GM12878 (cell line): ENCODE data around the gene SRRM3. TPM values are rescaled to one million over a fixed set of nuclear protein-coding genes. Genes with fewer than 3 reads are reported as not detected.

Experiments
- ATAC-seq: fragments of 200-7000 bp; cut with Tn5 transposase; 3 replicates; pipeline ENCODE4 v1.9.1; 2020; ENCODE audit warnings: mild to moderate bottlenecking, moderate library complexity
- BruUV-seq: library from RNA; stranded (reverse); fragments of 400-500 nt; replicated peaks from 2 replicates; lab custom pipeline; 2021; lab: Mats Ljungman, UMichigan
- CTCF ChIA-PET: fragments of 300-600 bp; sonication (Branson Sonifier 250); formaldehyde crosslinking; extraction: SDS; loops from one replicate; lab custom pipeline; 2021; ENCODE audit warnings: inconsistent platforms; lab: Yijun Ruan, JAX
- POLR2A ChIA-PET: fragments of 350-600 bp; formaldehyde crosslinking; extraction: SDS; loops from one replicate; lab custom pipeline; 2021; ENCODE audit warnings: inconsistent platforms; lab: Charles Lee
- RAD21 ChIA-PET: fragments of 300-600 bp; sonication (Branson Sonifier 250); formaldehyde crosslinking; loops from one replicate; lab custom pipeline; 2023; ENCODE audit warnings: antibody characterized with exemption; ENCODE audit not compliant: unreplicated experiment; lab: Charles Lee
- SMC1A ChIA-PET: fragments of 300-600 bp; sonication (Branson Sonifier 250); formaldehyde crosslinking; loops from one replicate; lab custom pipeline; 2023; ENCODE audit not compliant: unreplicated experiment, uncharacterized antibody; lab: Charles Lee
- DNase-seq: peaks from one replicate; pipeline ENCODE4 v3.0.0-alpha.2; 2011; ENCODE audit warnings: low read depth, low spot score
- FAIRE-seq: peaks from 3 replicates; lab custom pipeline; 2011; peaks lifted over from hg19 to GRCh38; lab: Jason Lieb, UNC
- H2AFZ ChIP-seq: 2 replicates; pipeline ENCODE4 v1.6.0; 2011; ENCODE audit warnings: low read depth, low read length, control low read depth; ENCODE audit not compliant: control insufficient read depth
- H3K27ac ChIP-seq: 2 replicates; pipeline ENCODE4 v1.5.1; 2011; ENCODE audit warnings: control low read depth; ENCODE audit not compliant: control insufficient read depth, insufficient read depth
- H3K27me3 ChIP-seq, 2 experiments: replicated peaks in 1 of 2; 2 replicates each; pipeline versions ENCODE4 v1.6.0 to v1.6.1; 2011; ENCODE audit warnings: low read length in 1 of 2; ENCODE audit not compliant: control insufficient read depth in 2 of 2, insufficient read depth in 2 of 2
- H3K36me3 ChIP-seq, 2 experiments: 2 replicates each; pipeline ENCODE4 v1.5.1; 2011; ENCODE audit warnings: low read length in 1 of 2; ENCODE audit not compliant: control insufficient read depth in 2 of 2, insufficient read depth in 2 of 2
- H3K4me1 ChIP-seq: 2 replicates; pipeline ENCODE4 v1.6.1; 2011; ENCODE audit warnings: mild to moderate bottlenecking, low read length, moderate library complexity, mixed read lengths; ENCODE audit not compliant: control insufficient read depth, insufficient read depth
- H3K4me2 ChIP-seq: 2 replicates; pipeline ENCODE4 v1.6.0; 2011; ENCODE audit warnings: control low read depth; ENCODE audit not compliant: control insufficient read depth, insufficient read depth
- H3K4me3 ChIP-seq: fragments of 200-600 bp; sonication (generic); 2 replicates; pipeline ENCODE4 v1.5.1; 2016
- H3K79me2 ChIP-seq: 2 replicates; pipeline ENCODE4 v1.6.0; 2011; ENCODE audit warnings: low read length; ENCODE audit not compliant: control insufficient read depth, insufficient read depth
- H3K9ac ChIP-seq: 2 replicates; pipeline ENCODE4 v1.8.0; 2011; ENCODE audit warnings: low read length, control low read depth, mixed read lengths; ENCODE audit not compliant: control insufficient read depth, insufficient read depth
- H3K9me3 ChIP-seq: replicated peaks from 3 replicates; pipeline ENCODE4 v1.5.1; 2011; ENCODE audit warnings: mild to moderate bottlenecking, low read length; ENCODE audit not compliant: control insufficient read depth, insufficient read depth
- H4K20me1 ChIP-seq: 2 replicates; pipeline ENCODE4 v1.6.0; 2011; ENCODE audit not compliant: control insufficient read depth, insufficient read depth
- CBFB ChIP-seq: IDR thresholded peaks from 2 replicates; pipeline ENCODE4 v1.6.1; 2016; ENCODE audit warnings: antibody characterized with exemption, low read depth
- DPF2 ChIP-seq: fragments of 450-650 bp; IDR thresholded peaks from 2 replicates; pipeline ENCODE4 v1.6.1; 2017; ENCODE audit warnings: mild to moderate bottlenecking
- IKZF1 ChIP-seq: fragments of 450-650 bp; conservative IDR thresholded peaks from 2 replicates; pipeline ENCODE4 v1.6.1; 2017; ENCODE audit warnings: antibody characterized with exemption, mild to moderate bottlenecking
- IKZF2 ChIP-seq, 2 experiments: fragments of 450-650 bp; IDR thresholded peaks; 2 replicates each; pipeline ENCODE4 v1.6.1; 2017; ENCODE audit warnings: mild to moderate bottlenecking in 2 of 2, moderate library complexity in 2 of 2
- RAD21 ChIP-seq: IDR thresholded peaks from 2 replicates; pipeline ENCODE4 v1.6.1; 2011; ENCODE audit warnings: mild to moderate bottlenecking, low read depth, low read length, moderate library complexity; ENCODE audit not compliant: insufficient read depth
- SMC3 ChIP-seq: IDR thresholded peaks from 2 replicates; pipeline ENCODE4 v1.6.1; 2011; ENCODE audit warnings: low read length, improper control_type of control experiment, borderline replicate concordance
- YY1 ChIP-seq: IDR thresholded peaks from 2 replicates; pipeline ENCODE4 v1.6.1; 2011; ENCODE audit warnings: low read depth, mild to moderate bottlenecking, low read length
- WGBS: methylation state at CpG from one replicate; pipeline ENCODE4 v1.1.6; 2016; ENCODE audit warnings: low lambda C conversion rate; ENCODE audit not compliant: insufficient replicate concordance, insufficient coverage; ENCODE audit errors: missing lambda C conversion rate; 5-methylcytosine and 5-hydroxymethylcytosine counted together
- in situ Hi-C: fragments of 300-500 bp; cut with MboI; formaldehyde crosslinking; loops from 9 replicates; pipeline ENCODE4 v1.14.3; 2018; ENCODE audit warnings: mixed read lengths
- intact Hi-C: fragments of 100-400 bp; cut with micrococcal nuclease; formaldehyde crosslinking; loops from one replicate; pipeline ENCODE4 v1.14.2; 2022; ENCODE audit not compliant: unreplicated experiment
- polyA plus RNA-seq, 11 experiments: library from polyadenylated mRNA; depleted of rRNA in 4 of 11; unstranded in 6 of 11; stranded (reverse) in 5 of 11; fragments of >200 nt; fragmentation: Nextera tagmentation in 4 of 11; fragmentation: Illumina TruSeq in 1 of 11; extraction: Ambion mirVana in 4 of 11; extraction: Trizol in 1 of 11; gene quantifications; 1 replicate in 1 of 11; 2 replicates in 10 of 11; pipeline versions ENCODE4 v1.2.1 to v1.2.3, GENCODE V29; 2011 to 2016; ENCODE audit warnings: inconsistent platforms in 2 of 11, missing spikeins in 2 of 11, low read depth in 1 of 11
- total RNA-seq, 4 experiments: library from RNA; depleted of rRNA in 3 of 4; stranded (reverse); fragments of >200 nt in 3 of 4; fragmentation: Illumina TruSeq in 1 of 4; extraction: Trizol in 1 of 4; gene quantifications; 2 replicates each; pipeline versions ENCODE4 v1.2.1 to v1.2.3, GENCODE V29; 2013 to 2021
- TF ChIP-seq, protein P1 (sequence below): fragments of 450-650 bp; formaldehyde crosslinking; IDR thresholded peaks from 2 replicates; pipeline ENCODE4 v1.4.0; 2022; ENCODE audit warnings: mild to moderate bottlenecking, moderate library complexity
- TF ChIP-seq, protein P2 (sequence below): fragments of 450-650 bp; IDR thresholded peaks from 2 replicates; pipeline ENCODE4 v1.6.1; 2016; ENCODE audit warnings: mild to moderate bottlenecking
- TF ChIP-seq, protein P3 (sequence below): fragments of 450-650 bp; IDR thresholded peaks from 2 replicates; pipeline ENCODE4 v1.6.1; 2017; ENCODE audit warnings: mild to moderate bottlenecking, moderate library complexity
- TF ChIP-seq, protein P4 (sequence below), 3 experiments: IDR thresholded peaks in 2 of 3; conservative IDR thresholded peaks in 1 of 3; 2 replicates each; pipeline ENCODE4 v1.5.1; 2011; ENCODE audit warnings: low read depth in 3 of 3, low read length in 3 of 3, mild to moderate bottlenecking in 3 of 3, control low read depth in 2 of 3, moderate library complexity in 2 of 3, inconsistent platforms in 1 of 3, mixed read lengths in 1 of 3; ENCODE audit not compliant: control insufficient read depth in 2 of 3, insufficient read depth in 1 of 3; ENCODE audit errors: extremely low read depth in 1 of 3

SRRM3 gene
- total and polyA plus RNA-seq, 10 of the 15 experiments (the other 5 are each of a cell fraction or from before 2014, with no cell fraction given): 0.03 to 0.15 (median 0.05) TPM; not detected in 6

DNA sequence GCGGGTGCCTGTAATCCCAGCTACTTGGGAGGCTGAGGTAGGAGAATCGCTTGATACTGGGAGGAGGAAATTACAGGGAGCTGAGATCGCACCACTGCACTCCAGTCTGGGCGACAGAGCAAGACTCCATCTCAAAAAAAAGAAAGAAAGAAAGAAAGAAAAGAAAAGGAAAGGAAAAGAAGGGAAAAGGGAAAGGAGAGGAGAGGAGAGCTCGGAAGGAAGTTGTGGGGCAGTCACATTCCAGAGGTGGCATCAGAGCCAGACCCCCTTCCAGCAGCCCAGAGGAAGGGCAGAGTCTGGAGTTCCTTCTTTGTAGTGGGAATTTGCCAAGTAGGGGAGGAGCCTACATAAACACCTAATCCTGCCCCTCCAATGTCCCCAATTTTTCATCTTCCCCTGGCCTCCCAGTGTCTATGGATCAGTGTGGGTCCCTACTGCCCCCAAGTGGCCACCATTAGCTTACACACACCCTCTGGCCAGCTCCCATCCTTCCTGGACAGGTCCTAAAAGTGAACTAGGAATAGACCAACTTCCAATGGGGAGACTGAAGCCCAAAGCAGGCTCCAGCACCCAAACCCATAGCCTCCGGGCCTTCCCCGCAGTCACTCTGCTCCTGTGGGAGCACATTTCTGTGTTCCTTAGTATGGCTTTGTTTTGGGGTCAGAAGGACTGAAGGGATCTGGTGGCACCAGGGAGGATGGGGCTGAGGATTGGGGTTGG lies 61.1 kb downstream of the SRRM3 start:
- Histone ChIP-seq H2AFZ (no peak overlapping the region), H4K20me1 (no peaks in the 10 kb centered on the region), H3K36me3 (no peaks in the 10 kb centered on the region), H3K9ac (no peak overlapping the region), H3K4me1 (peaks cover 3% of the 10 kb centered on the region), H3K4me2 (no peak overlapping the region), H3K4me3 (no peak overlapping the region), H3K9me3 (no peaks in the 10 kb centered on the region), H3K79me2 (no peaks in the 10 kb centered on the region), H3K27ac (no peak overlapping the region), H3K27me3 (no peaks in the 10 kb centered on the region; a peak in 1 of 4 replicates)
- WGBS: 43% methylated on average over 7 of the region's 7 CpGs
- FAIRE-seq (peak; percentile 59), DNase-seq (no peak), ATAC-seq (peak; percentile 85)
- ChIA-PET RAD21 (interaction anchor here (0.9 to 3.0 kb wide), 7 partner anchors 47 to 397 kb away, joined by 3 to 23 read pairs (median 4); no protein-coding TSS in a partner anchor), SMC1A (interaction anchor here (0.7 to 2.4 kb wide), 4 partner anchors 21 to 214 kb away, joined by 3 to 17 read pairs (median 3); no protein-coding TSS in a partner anchor), CTCF (interaction anchor here (0.6 to 4.5 kb wide), 21 partner anchors 8 to 136 kb away, joined by 3 to 44 read pairs (median 4); no protein-coding TSS in a partner anchor), POLR2A (interaction anchor here (0.5 to 0.6 kb wide), 3 partner anchors 37 to 616 kb away, joined by 3 to 5 read pairs (median 3); no protein-coding TSS in a partner anchor)
- in situ Hi-C loops: no loop called here
- TF ChIP-seq IKZF1: peak; percentile 27; the same call in 1 of the 2 replicates
- TF ChIP-seq, protein P1, sequence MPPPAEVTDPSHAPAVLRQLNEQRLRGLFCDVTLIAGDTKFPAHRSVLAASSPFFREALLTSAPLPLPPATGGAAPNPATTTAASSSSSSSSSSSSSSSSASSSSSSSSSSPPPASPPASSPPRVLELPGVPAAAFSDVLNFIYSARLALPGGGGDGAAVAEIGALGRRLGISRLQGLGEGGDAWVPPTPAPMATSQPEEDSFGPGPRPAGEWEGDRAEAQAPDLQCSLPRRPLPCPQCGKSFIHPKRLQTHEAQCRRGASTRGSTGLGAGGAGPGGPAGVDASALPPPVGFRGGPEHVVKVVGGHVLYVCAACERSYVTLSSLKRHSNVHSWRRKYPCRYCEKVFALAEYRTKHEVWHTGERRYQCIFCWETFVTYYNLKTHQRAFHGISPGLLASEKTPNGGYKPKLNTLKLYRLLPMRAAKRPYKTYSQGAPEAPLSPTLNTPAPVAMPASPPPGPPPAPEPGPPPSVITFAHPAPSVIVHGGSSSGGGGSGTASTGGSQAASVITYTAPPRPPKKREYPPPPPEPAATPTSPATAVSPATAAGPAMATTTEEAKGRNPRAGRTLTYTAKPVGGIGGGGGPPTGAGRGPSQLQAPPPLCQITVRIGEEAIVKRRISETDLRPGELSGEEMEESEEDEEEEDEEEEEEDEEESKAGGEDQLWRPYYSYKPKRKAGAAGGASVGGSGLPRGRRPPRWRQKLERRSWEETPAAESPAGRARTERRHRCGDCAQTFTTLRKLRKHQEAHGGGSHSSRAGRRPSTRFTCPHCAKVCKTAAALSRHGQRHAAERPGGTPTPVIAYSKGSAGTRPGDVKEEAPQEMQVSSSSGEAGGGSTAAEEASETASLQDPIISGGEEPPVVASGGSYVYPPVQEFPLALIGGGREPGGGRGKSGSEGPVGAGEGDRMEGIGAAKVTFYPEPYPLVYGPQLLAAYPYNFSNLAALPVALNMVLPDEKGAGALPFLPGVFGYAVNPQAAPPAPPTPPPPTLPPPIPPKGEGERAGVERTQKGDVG (CRISPR knock-in tag): no peak
- no peak for TF ChIP-seq DPF2
- peak; percentile 8 to 13; a peak in 1 of 4 replicates for TF ChIP-seq IKZF2 (IDR thresholded peaks at IDR 0.05)
- peak; percentile 58; the same call in 1 of the 2 replicates for TF ChIP-seq SMC3
- no peak for TF ChIP-seq CBFB
- TF ChIP-seq, protein P2, sequence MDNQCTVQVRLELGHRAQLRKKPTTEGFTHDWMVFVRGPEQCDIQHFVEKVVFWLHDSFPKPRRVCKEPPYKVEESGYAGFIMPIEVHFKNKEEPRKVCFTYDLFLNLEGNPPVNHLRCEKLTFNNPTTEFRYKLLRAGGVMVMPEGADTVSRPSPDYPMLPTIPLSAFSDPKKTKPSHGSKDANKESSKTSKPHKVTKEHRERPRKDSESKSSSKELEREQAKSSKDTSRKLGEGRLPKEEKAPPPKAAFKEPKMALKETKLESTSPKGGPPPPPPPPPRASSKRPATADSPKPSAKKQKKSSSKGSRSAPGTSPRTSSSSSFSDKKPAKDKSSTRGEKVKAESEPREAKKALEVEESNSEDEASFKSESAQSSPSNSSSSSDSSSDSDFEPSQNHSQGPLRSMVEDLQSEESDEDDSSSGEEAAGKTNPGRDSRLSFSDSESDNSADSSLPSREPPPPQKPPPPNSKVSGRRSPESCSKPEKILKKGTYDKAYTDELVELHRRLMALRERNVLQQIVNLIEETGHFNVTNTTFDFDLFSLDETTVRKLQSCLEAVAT: no peak
- 0 out of 2 replicates have a peak, but pooled peaks have one; percentile 24 for TF ChIP-seq YY1
- TF ChIP-seq, protein P3, sequence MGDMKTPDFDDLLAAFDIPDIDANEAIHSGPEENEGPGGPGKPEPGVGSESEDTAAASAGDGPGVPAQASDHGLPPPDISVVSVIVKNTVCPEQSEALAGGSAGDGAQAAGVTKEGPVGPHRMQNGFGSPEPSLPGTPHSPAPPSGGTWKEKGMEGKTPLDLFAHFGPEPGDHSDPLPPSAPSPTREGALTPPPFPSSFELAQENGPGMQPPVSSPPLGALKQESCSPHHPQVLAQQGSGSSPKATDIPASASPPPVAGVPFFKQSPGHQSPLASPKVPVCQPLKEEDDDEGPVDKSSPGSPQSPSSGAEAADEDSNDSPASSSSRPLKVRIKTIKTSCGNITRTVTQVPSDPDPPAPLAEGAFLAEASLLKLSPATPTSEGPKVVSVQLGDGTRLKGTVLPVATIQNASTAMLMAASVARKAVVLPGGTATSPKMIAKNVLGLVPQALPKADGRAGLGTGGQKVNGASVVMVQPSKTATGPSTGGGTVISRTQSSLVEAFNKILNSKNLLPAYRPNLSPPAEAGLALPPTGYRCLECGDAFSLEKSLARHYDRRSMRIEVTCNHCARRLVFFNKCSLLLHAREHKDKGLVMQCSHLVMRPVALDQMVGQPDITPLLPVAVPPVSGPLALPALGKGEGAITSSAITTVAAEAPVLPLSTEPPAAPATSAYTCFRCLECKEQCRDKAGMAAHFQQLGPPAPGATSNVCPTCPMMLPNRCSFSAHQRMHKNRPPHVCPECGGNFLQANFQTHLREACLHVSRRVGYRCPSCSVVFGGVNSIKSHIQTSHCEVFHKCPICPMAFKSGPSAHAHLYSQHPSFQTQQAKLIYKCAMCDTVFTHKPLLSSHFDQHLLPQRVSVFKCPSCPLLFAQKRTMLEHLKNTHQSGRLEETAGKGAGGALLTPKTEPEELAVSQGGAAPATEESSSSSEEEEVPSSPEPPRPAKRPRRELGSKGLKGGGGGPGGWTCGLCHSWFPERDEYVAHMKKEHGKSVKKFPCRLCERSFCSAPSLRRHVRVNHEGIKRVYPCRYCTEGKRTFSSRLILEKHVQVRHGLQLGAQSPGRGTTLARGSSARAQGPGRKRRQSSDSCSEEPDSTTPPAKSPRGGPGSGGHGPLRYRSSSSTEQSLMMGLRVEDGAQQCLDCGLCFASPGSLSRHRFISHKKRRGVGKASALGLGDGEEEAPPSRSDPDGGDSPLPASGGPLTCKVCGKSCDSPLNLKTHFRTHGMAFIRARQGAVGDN: no peak
- TF ChIP-seq, protein P4, sequence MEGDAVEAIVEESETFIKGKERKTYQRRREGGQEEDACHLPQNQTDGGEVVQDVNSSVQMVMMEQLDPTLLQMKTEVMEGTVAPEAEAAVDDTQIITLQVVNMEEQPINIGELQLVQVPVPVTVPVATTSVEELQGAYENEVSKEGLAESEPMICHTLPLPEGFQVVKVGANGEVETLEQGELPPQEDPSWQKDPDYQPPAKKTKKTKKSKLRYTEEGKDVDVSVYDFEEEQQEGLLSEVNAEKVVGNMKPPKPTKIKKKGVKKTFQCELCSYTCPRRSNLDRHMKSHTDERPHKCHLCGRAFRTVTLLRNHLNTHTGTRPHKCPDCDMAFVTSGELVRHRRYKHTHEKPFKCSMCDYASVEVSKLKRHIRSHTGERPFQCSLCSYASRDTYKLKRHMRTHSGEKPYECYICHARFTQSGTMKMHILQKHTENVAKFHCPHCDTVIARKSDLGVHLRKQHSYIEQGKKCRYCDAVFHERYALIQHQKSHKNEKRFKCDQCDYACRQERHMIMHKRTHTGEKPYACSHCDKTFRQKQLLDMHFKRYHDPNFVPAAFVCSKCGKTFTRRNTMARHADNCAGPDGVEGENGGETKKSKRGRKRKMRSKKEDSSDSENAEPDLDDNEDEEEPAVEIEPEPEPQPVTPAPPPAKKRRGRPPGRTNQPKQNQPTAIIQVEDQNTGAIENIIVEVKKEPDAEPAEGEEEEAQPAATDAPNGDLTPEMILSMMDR (IDR thresholded peaks at IDR 0.05 in 2 of 3, conservative IDR thresholded peaks at IDR 0.05 in 1 of 3; ENCODE audit: control insufficient read depth in 2 of 3, extremely low read depth in 1 of 3, insufficient read depth in 1 of 3, low read depth in 3 of 3, low read length in 3 of 3): peak; percentile 76 to 79 (median 78)
- TF ChIP-seq RAD21: peak; percentile 73
- no TSS peak for BruUV-seq
- intact Hi-C loops: loop anchor here (1.0 kb wide), 1 partner anchor 85 kb away; no protein-coding TSS in a partner anchor
